ENCODE results near the gene ATAD3A.
"Not testable (repeated sequence)": the region's sequence is repeated elsewhere in the genome, so short reads cannot be mapped to it uniquely, and the experiment has no call there.

The ATAD3A gene

DNA sequence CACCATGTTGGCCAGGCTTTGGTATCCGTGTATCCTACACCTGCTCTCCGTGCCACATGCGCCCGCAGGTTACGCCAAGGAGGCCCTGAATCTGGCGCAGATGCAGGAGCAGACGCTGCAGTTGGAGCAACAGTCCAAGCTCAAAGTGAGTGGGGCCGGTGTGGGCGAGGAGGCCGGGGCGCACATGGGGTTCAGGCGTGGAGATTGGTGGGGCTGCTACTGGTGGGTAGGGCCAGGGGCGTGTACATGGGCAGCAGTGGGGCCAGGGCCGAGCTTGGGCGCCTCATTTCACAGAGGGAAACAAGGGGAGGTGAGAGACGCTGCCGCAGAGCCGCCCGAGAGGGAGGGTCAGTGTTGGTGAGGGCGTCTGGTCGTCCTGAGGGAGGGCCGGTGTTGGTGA, 34.8 kb upstream of the ATAD3A start:
- TF ChIP-seq, protein P1, sequence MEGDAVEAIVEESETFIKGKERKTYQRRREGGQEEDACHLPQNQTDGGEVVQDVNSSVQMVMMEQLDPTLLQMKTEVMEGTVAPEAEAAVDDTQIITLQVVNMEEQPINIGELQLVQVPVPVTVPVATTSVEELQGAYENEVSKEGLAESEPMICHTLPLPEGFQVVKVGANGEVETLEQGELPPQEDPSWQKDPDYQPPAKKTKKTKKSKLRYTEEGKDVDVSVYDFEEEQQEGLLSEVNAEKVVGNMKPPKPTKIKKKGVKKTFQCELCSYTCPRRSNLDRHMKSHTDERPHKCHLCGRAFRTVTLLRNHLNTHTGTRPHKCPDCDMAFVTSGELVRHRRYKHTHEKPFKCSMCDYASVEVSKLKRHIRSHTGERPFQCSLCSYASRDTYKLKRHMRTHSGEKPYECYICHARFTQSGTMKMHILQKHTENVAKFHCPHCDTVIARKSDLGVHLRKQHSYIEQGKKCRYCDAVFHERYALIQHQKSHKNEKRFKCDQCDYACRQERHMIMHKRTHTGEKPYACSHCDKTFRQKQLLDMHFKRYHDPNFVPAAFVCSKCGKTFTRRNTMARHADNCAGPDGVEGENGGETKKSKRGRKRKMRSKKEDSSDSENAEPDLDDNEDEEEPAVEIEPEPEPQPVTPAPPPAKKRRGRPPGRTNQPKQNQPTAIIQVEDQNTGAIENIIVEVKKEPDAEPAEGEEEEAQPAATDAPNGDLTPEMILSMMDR (IDR thresholded peaks at IDR 0.05; ENCODE audit: low read depth, low read length), result no peak
- no peak for DNase-seq (ENCODE audit: extremely low read depth, low read depth)

DNA sequence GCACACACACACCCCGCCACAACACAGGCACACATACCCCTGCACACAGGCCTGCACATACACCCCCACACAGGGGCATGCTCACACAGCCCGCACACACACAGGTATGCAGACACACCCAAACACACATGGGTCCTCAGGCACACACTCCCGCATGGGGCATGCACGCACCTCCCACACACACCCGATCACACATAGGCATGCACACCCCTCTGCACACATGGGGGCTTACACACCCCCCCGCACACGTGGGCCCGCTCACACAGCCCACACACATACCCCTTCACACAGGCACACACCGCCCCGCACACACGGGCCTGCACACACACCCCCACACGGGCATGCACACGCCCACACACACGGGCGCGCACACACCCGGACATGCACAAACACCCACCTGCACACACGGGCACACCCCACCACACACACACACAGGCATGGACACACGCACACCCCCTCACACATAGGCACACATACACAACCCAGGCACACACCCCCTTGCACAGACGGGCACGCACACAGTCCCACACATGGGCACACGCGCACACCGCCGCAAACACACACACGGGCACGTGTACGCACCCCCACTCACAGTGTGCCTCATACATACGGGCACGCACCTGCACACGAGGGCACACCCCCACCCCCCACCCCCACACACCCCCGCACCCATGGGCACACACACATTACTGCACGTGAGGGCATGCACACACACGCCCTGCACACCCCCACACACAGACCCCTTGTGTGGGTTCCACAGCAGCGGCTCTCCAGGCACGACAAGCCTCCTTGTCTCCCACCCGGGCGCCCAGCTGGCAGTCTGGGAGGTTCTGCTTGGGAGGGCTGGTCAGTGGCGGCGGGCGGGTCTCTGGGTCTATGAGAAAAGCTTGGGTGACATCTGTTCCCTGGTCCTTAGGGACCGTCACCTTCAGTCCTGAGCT, 32.1 kb upstream of the ATAD3A start:
- TF ChIP-seq, protein P1 (IDR thresholded peaks at IDR 0.05; ENCODE audit: low read depth, low read length), result no peak
- no peak for DNase-seq (ENCODE audit: extremely low read depth, low read depth)

DNA sequence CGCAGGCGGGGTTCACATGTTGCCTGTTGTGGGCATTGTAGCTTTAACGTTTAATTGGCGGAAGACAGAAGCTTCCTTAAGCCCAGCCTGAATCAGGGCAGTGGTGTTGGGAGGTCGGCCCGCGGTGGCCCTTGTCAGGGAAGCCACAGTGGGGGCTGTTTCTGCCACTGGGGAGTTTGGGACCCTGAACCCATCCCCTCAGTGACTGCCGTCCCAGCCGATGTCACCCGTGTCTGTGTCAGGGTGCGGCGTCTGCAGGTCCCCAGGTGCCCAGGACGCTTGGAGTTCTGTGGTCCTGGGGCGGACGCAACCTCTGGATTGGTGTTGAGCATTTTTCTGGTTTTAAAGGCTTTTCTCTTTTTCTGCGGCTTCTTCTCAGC, 31.5 kb upstream of the ATAD3A start:
- not testable (repeated sequence) for DNase-seq (ENCODE audit: extremely low read depth, low read depth)

DNA sequence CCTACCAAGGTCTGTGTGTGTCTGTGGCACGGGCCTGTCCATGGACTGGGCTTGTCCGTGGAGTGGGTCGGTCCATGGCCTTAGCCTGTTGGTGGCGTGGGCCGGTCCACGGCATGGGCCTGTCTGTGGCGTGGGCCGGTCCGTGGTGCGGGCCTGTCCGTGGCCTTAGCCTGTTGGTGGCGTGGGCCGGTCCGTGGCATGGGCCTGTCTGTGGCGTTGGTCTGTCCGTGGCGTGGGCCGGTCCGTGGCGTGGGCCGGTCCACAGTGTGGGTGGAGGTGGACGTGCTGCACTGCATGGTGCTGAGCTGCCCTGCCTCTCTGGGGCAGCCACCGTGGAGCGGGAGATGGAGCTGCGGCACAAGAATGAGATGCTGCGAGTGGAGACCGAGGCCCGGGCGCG, 30.2 kb upstream of the ATAD3A start:
- DNase-seq (ENCODE audit: extremely low read depth, low read depth), result not testable (repeated sequence)

DNA sequence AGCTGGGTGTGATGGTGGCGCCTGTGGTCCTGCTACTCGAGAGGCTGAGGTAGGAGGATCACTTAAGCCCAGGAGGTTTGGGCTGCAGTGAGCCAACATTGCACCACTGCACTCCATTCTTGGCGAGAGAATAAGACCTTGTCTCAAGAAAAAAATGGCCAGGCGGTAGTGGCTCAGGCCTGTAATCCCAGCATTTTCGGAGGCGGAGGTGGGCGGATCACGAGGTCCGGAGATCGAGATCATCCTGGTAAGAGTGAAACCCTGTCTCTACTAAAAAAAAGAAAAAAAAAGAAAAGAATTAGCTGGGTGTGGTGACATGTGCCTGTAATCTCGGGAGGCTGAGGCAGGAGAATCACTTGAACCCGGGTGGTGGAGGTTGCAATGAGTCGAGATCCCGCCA, 29.1 kb upstream of the ATAD3A start:
- DNase-seq (ENCODE audit: extremely low read depth, low read depth), result no peak
- TF ChIP-seq, protein P1 (IDR thresholded peaks at IDR 0.05; ENCODE audit: low read depth, low read length), result no peak

DNA sequence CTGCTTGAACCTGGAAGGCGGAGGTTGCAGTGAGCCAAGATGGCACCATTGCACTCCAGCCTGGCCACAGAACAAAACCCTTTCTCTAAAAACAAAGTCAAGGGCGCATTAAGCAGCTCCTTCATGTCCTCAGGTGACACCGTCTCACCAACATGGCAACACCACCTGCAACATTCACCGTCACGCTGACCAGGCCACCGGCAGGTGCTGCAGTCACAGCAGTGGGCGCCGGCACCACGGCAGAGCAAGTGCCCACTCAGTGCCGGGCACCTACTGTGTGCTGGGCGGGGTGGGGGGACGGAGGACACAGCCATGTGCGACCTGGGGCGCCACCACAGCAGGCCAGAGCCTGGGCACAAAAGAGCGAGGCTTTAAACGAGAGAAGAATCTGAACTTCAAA, 28.2 kb upstream of the ATAD3A start:
- DNase-seq (ENCODE audit: extremely low read depth, low read depth), result no peak
- TF ChIP-seq, protein P1 (IDR thresholded peaks at IDR 0.05; ENCODE audit: low read depth, low read length), result no peak

DNA sequence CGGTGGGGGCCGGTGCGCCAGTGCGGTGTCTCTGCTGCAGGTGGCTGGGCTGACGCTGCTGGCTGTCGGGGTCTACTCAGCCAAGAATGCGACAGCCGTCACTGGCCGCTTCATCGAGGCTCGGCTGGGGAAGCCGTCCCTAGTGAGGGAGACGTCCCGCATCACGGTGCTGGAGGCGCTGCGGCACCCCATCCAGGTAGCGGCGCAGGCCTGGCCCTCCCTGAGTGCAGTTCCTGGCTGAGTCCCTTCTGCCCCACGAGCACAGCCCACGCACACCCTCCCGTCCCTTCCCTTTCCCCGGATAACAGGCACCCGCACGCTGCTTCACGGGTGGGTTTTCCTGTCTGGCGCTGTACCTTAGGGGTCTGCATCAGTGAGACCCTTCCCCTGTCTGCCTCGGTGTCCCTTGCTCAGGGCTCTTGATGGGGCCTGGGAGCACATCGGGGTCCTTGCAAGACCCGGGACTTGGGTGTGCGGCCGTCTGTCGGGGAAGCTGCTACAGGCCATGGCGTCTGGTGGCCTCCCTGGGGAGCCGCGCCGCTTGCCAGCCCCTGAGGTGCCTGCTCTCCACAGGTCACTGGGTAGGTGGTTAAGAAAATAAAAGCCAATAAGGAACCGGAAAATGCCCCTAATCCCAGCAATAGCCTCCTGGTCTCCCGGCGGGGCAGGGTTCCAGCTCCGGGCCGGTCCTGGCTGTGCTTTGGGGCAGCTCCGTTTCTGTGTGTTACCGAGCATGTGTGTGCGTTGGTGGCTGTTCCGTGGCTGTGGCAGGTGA, 26.8 kb upstream of the ATAD3A start:
- DNase-seq (ENCODE audit: extremely low read depth, low read depth), result not testable (repeated sequence)

DNA sequence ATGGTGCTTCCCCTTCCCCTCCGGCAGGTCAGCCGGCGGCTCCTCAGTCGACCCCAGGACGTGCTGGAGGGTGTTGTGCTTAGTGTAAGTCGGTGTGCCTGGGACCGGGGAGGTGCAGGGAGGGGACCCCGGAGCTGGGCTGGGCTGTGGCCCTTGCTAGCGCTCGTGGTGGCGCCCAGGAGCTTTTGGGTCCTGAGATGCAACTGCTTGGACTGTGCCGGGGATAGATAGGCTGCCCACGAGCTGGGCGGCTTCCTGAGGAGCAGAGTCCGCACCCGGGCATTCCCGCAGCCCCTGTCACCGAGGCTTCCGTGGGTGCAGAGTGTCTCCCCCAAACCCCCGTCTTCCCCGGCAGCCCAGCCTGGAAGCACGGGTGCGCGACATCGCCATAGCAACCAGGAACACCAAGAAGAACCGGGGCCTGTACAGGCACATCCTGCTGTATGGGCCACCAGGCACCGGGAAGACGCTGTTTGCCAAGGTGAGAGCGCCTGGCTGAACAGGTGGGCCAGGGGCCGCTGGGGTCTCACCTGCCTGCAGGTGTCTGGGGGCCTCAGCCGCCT, 26.1 kb upstream of the ATAD3A start:
- not testable (repeated sequence) for DNase-seq (ENCODE audit: extremely low read depth, low read depth)

DNA sequence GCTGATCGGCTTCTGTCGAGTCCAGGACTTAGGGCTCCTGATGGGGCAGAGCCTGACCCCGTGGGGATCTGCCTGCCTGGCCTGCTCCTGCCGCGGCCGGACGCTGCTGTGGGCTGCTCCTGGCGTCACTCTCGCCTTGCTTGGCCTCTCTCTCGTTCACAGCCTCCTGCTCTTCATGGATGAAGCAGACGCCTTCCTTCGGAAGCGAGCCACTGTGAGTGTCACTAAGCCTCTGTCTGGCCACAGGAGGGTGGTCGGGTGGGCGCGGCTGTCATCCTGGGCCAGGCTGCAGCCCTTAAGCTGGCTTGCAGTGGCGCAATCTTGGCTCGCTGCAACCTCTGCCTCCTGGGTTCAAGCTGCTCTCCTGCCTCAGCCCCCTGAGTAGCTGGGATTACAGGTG, 24.3 kb upstream of the ATAD3A start:
- DNase-seq (ENCODE audit: extremely low read depth, low read depth), result no peak
- TF ChIP-seq, protein P1 (IDR thresholded peaks at IDR 0.05; ENCODE audit: low read depth, low read length), result no peak

Measured in AG09319 (cell line).